ENCODE data around the gene HPD. TPM values are rescaled to one million over a fixed set of nuclear protein-coding genes. Genes with fewer than 3 reads are reported as not detected.

HPD gene
- total and polyA plus RNA-seq, 2 donors (not counting 3 experiments of a cell fraction or from before 2014, with no cell fraction given) = not detected

GRCh38 chr12:121802485-121802842, 56.2 kb downstream of the HPD start:
- peak overlapping the region; percentile 13 to 81 (median 79) for H3K4me3 ChIP-seq (replicated peaks in 1 of 3; ENCODE audit: insufficient read depth in 1 of 3, low read depth in 1 of 3, low read length in 3 of 3)

GRCh38 chr12:121801595-121802484, 56.8 kb downstream of the HPD start:
- Histone ChIP-seq H3K9me3 (replicated peaks; ENCODE audit: control insufficient read depth, insufficient read depth, low read length) (no peaks in the 10 kb centered on the region), H3K4me3 (replicated peaks in 1 of 3; ENCODE audit: insufficient read depth in 1 of 3, low read depth in 1 of 3, low read length in 3 of 3) (peak overlapping the region; percentile 13 to 81 (median 79)), H3K27ac (ENCODE audit: insufficient read depth, low read depth, low read length) (peak overlapping the region; percentile 93), H3K79me2 (ENCODE audit: control insufficient read depth, insufficient read depth, low read length) (peaks cover 59% of the 10 kb centered on the region), H2AFZ (ENCODE audit: low read depth, low read length) (no peak overlapping the region), H3K9ac (replicated peaks; ENCODE audit: extremely low read depth, insufficient read depth, low read length) (peak overlapping the region; percentile 98), H4K20me1 (replicated peaks; ENCODE audit: control insufficient read depth, extremely low read depth, insufficient read depth, low read length) (no peaks in the 10 kb centered on the region), H3K9me1 (replicated peaks; ENCODE audit: control insufficient read depth, extremely low read depth, insufficient read depth, low read length) (no peaks in the 10 kb centered on the region), H3K36me3 (ENCODE audit: control insufficient read depth in 2 of 2, extremely low read depth in 1 of 2, insufficient read depth in 2 of 2, low read length in 2 of 2) (peaks cover 0 to 7% of the 10 kb centered on the region in 2 experiments), H3K27me3 (ENCODE audit: control insufficient read depth in 2 of 2, insufficient read depth in 2 of 2, low read length in 2 of 2) (no peaks in the 10 kb centered on the region), H3K4me2 (ENCODE audit: insufficient read depth, low read length) (peak overlapping the region; percentile 87), H3K4me1 (ENCODE audit: control insufficient read depth, extremely low read depth, insufficient read depth, low read length) (peaks cover 42% of the 10 kb centered on the region)
- intact Hi-C loops (cut with micrococcal nuclease) (no loop called here), dilution Hi-C loops (cut with MboI; ENCODE audit: extremely low pct_ligation_motif_present, low sequenced_read_pairs) (no loop called here)
- POLR2A ChIA-PET = interaction anchor here (0.5 to 3.3 kb wide), 6 partner anchors 8 to 424 kb away, joined by 3 to 20 read pairs (median 5); partner anchors contain the start of gene RHOF
- DNase-seq (ENCODE audit: low read depth, low spot score) (peak; percentile 80), FAIRE-seq (no peak)
- CTCF ChIA-PET = interaction anchor here (1.5 to 12.8 kb wide), 4 partner anchors 4 to 87 kb away, joined by 4 to 774 read pairs (median 390); partner anchors contain the start of genes PSMD9, RHOF and SETD1B
- BruUV-seq (replicated peaks) = no TSS peak
- no peak for TF ChIP-seq FOS (IDR thresholded peaks at IDR 0.05; ENCODE audit: borderline replicate concordance, insufficient read depth, low read length)
- TF ChIP-seq POLR2AphosphoS5 (IDR thresholded peaks at IDR 0.05; ENCODE audit: insufficient read depth, low read depth, low read length) = peak; percentile 12

More at GRCh38 chr12:121802485-121802842, 56.2 kb downstream of the HPD start:
- H3K36me3 ChIP-seq (ENCODE audit: control insufficient read depth in 2 of 2, extremely low read depth in 1 of 2, insufficient read depth in 2 of 2, low read length in 2 of 2) = peaks cover 0 to 7% of the 10 kb centered on the region in 2 experiments
- peaks cover 42% of the 10 kb centered on the region for H3K4me1 ChIP-seq (ENCODE audit: control insufficient read depth, extremely low read depth, insufficient read depth, low read length)
- peaks cover 63% of the 10 kb centered on the region for H3K79me2 ChIP-seq (ENCODE audit: control insufficient read depth, insufficient read depth, low read length)
- POLR2A ChIA-PET = interaction anchor here (0.7 to 3.3 kb wide), 3 partner anchors 8 to 14 kb away, joined by 4 to 20 read pairs (median 8); partner anchors contain the start of gene RHOF
- no peak for FAIRE-seq
- peak overlapping the region; percentile 98 for H3K9ac ChIP-seq (replicated peaks; ENCODE audit: extremely low read depth, insufficient read depth, low read length)
- CTCF ChIA-PET = interaction anchor here (1.6 to 12.8 kb wide), 3 partner anchors 4 to 86 kb away, joined by 7 to 774 read pairs (median 774); partner anchors contain the start of genes PSMD9, RHOF and SETD1B
- no peak for DNase-seq (ENCODE audit: low read depth, low spot score)
- intact Hi-C loops (cut with micrococcal nuclease) = no loop called here
- TF ChIP-seq JUN (IDR thresholded peaks at IDR 0.05; ENCODE audit: borderline replicate concordance, insufficient read depth, insufficient read length, low read depth) (no peak), MAX (IDR thresholded peaks at IDR 0.05; ENCODE audit: insufficient read depth, insufficient read length) (no peak), POLR2A (IDR thresholded peaks at IDR 0.05; ENCODE audit: low read depth, low read length) (no peak), MYC (IDR thresholded peaks at IDR 0.05; ENCODE audit: low read depth, low read length) (no peak)
- no peaks in the 10 kb centered on the region for H3K9me3 ChIP-seq (replicated peaks; ENCODE audit: control insufficient read depth, insufficient read depth, low read length)
- no peaks in the 10 kb centered on the region for H3K27me3 ChIP-seq (ENCODE audit: control insufficient read depth in 2 of 2, insufficient read depth in 2 of 2, low read length in 2 of 2)
- peak overlapping the region; percentile 87 for H3K4me2 ChIP-seq (ENCODE audit: insufficient read depth, low read length)
- dilution Hi-C loops (cut with MboI; ENCODE audit: extremely low pct_ligation_motif_present, low sequenced_read_pairs) = no loop called here
- peak overlapping the region; percentile 93 for H3K27ac ChIP-seq (ENCODE audit: insufficient read depth, low read depth, low read length)
- BruUV-seq (replicated peaks) = TSS peak; percentile 69
- no peaks in the 10 kb centered on the region for H4K20me1 ChIP-seq (replicated peaks; ENCODE audit: control insufficient read depth, extremely low read depth, insufficient read depth, low read length)
- no peak overlapping the region for H2AFZ ChIP-seq (ENCODE audit: low read depth, low read length)
- no peaks in the 10 kb centered on the region for H3K9me1 ChIP-seq (replicated peaks; ENCODE audit: control insufficient read depth, extremely low read depth, insufficient read depth, low read length)
